ENCODE results near the gene DGKB. TPM values are rescaled to one million over a fixed set of nuclear protein-coding genes. Genes with fewer than 3 reads are reported as not detected.

Gene DGKB
- total RNA-seq, 4 donors from 2014 or later: 0.27 to 0.88 (median 0.76) TPM; not detected in 1

DNA sequence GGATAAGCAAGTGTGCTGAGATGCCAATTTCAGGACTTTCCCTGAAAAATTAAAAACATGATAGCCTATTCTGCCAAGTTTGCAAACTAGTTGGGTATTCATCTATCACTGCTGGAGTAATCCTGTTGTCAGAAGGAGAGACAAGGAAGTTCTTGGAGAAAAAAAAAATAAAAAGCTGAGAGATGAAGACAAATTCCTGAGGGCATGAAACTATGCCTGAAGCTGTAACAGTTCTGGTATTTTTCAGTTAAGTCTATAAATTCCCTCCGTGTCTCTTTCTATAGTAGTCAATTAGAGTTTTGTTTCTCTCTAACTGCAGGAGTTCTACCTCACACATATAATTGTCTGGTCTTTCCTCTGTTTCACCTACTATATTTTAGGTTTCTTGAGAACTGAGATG is 95.7 kb downstream of the DGKB start:
- Histone ChIP-seq H3K27me3 (no peaks in the 10 kb centered on the region), H3K4me1 (no peaks in the 10 kb centered on the region), H3K4me3 (no peak overlapping the region), H3K27ac (no peak overlapping the region), H3K36me3 (no peaks in the 10 kb centered on the region), H3K9me3 (no peaks in the 10 kb centered on the region)
- TF ChIP-seq POLR2A (IDR thresholded peaks at IDR 0.05): no peak
- TF ChIP-seq, protein P1, sequence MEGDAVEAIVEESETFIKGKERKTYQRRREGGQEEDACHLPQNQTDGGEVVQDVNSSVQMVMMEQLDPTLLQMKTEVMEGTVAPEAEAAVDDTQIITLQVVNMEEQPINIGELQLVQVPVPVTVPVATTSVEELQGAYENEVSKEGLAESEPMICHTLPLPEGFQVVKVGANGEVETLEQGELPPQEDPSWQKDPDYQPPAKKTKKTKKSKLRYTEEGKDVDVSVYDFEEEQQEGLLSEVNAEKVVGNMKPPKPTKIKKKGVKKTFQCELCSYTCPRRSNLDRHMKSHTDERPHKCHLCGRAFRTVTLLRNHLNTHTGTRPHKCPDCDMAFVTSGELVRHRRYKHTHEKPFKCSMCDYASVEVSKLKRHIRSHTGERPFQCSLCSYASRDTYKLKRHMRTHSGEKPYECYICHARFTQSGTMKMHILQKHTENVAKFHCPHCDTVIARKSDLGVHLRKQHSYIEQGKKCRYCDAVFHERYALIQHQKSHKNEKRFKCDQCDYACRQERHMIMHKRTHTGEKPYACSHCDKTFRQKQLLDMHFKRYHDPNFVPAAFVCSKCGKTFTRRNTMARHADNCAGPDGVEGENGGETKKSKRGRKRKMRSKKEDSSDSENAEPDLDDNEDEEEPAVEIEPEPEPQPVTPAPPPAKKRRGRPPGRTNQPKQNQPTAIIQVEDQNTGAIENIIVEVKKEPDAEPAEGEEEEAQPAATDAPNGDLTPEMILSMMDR (IDR thresholded peaks at IDR 0.05): no peak
- no peak for DNase-seq

DNA sequence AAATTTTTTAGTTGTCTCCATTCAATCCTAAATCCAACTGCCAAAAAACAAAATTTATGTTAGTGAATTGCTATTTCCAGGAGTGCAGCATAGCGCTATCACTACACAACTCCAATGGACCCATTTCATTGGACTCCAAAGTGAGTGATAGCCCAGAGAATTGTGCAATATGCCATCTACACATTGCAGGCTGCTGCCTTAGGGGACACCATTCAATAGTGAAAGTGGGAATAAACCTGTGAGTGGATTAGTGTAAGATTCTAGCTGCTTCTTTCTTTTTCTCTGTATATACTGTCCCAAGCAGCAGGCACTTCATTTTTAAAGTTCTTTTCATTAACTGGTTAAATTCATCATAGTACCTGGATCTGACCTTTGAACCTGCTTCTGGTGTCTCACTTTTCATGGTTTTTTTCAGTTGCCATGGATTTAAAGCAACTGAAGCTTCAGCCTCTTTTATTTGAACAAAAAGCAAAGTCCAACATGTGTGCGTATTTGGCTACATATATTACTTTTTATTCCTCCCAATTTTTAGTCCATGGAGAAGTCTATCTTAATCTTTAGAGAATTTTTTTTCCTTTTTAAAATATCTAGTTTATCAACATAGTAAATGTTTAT is 97.3 kb downstream of the DGKB start:
- Histone ChIP-seq H3K27me3 (no peaks in the 10 kb centered on the region), H3K36me3 (no peaks in the 10 kb centered on the region), H3K9me3 (no peaks in the 10 kb centered on the region), H3K4me1 (no peaks in the 10 kb centered on the region), H3K27ac (no peak overlapping the region), H3K4me3 (no peak overlapping the region)
- DNase-seq: no peak
- no peak for TF ChIP-seq POLR2A (IDR thresholded peaks at IDR 0.05)
- TF ChIP-seq, protein P1 (IDR thresholded peaks at IDR 0.05): no peak

DNA sequence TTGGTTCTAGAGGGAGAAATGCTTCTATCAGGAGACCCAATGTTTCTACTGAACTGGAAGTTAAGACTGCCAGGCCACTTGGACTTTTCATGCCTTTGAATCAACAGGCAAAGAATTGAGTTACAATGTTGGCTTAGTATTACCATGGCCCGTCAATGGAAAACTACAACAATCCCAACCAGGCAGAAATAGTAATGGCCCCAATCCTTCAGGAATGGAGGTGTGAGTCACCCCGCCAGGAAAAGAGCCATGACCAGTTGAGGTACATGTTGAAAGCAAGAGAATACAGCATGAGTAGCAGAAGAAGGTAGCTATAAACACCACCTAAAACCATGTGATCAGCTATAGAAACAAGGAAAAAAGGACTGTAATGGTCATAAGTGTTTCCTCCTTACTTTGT is 101.9 kb downstream of the DGKB start:
- H3K9me3 ChIP-seq: no peaks in the 10 kb centered on the region
- no peaks in the 10 kb centered on the region for H3K4me1 ChIP-seq
- no peak overlapping the region for H3K27ac ChIP-seq
- TF ChIP-seq, protein P1 (IDR thresholded peaks at IDR 0.05): no peak
- TF ChIP-seq POLR2A (IDR thresholded peaks at IDR 0.05): no peak
- H3K4me3 ChIP-seq: no peak overlapping the region
- DNase-seq: no peak
- no peaks in the 10 kb centered on the region for H3K27me3 ChIP-seq
- H3K36me3 ChIP-seq: no peaks in the 10 kb centered on the region

DNA sequence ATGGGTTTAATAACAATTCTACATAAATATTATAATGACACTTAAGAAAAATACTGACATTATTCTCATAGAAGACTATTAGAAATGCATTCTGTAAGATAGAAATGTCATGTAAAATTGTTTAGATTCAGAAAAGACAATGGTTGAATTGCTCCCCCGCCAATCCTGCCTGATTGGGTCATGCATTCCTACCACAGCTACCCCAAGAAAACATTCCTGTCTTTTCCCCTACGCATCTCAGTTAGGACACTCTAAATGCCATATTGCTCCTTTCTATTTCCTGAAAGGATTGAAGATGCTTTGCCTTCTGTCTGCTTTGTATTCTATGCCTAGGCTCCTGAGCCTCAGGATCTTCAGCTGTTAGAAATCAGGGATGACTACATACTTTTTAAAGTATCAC is 109.4 kb downstream of the DGKB start:
- Histone ChIP-seq H3K27ac (no peak overlapping the region), H3K36me3 (no peaks in the 10 kb centered on the region), H3K9me3 (no peaks in the 10 kb centered on the region), H3K27me3 (no peaks in the 10 kb centered on the region), H3K4me1 (no peaks in the 10 kb centered on the region), H3K4me3 (no peak overlapping the region)
- no peak for DNase-seq
- TF ChIP-seq, protein P1 (IDR thresholded peaks at IDR 0.05): no peak
- no peak for TF ChIP-seq POLR2A (IDR thresholded peaks at IDR 0.05)

DNA sequence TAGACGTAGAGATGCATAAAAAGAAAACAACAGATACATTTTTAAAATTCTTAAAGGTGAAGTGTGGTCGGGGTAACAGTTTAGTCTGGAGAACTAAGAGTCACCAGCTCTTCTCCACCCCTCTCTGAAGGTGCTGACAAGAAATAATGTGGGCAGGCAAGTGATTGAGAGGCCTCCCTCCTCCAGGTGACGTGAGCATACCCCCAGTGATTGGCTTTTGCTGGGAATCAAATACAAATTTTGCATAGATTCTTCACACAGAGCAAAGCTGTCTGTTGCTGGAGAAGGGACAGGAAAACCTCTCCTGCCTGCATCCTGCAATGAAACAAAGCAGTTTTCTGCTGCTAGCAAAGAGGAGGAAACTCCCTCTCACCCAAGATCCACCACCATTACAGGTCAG is 115.0 kb downstream of the DGKB start:
- no peaks in the 10 kb centered on the region for H3K4me1 ChIP-seq
- no peak for TF ChIP-seq POLR2A (IDR thresholded peaks at IDR 0.05)
- TF ChIP-seq, protein P1 (IDR thresholded peaks at IDR 0.05): no peak
- no peaks in the 10 kb centered on the region for H3K27me3 ChIP-seq
- H3K4me3 ChIP-seq: no peak overlapping the region
- no peak for DNase-seq
- H3K9me3 ChIP-seq: no peaks in the 10 kb centered on the region
- H3K36me3 ChIP-seq: no peaks in the 10 kb centered on the region
- H3K27ac ChIP-seq: no peak overlapping the region
